ENCODE measurements around the gene POMGNT2. TPM values are rescaled to one million over a fixed set of nuclear protein-coding genes. Genes with fewer than 3 reads are reported as not detected.

POMGNT2 gene
- polyA plus RNA-seq, 1 donor (not counting 4 experiments of a cell fraction or from before 2014, with no cell fraction given): 6.0 TPM

DNA sequence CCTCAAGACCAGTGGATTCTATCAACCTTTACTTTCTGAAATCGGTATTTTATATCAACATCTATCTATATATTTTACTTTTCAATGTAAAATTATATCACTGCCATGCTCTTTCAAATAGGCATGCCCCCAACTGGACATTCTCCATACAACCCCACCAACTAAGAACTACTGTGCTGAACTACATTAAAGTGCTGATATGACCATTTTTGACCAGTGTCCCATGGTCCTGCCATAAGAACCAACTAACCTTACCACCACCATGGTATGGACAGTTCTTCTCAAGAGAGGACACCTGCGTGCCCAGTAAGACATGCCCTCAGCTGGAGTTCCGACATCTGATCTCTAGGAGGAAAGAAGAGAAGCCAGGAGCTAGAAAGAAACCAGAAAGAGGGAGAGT lies 15.6 kb downstream of the POMGNT2 start:
- Histone ChIP-seq H3K9me3 (ENCODE audit: control insufficient read depth, low read depth, low read length) (no peaks in the 10 kb centered on the region), H3K27me3 (ENCODE audit: control insufficient read depth, extremely low read depth, insufficient read depth, low read length) (no peaks in the 10 kb centered on the region), H3K79me2 (ENCODE audit: control insufficient read depth, insufficient read depth, low read length) (no peaks in the 10 kb centered on the region), H3K9ac (ENCODE audit: control insufficient read depth, extremely low read depth, insufficient read depth, low read length) (no peak overlapping the region), H3K36me3 (ENCODE audit: control insufficient read depth in 2 of 2, extremely low read depth in 1 of 2, insufficient read depth in 2 of 2, low read length in 2 of 2) (no peaks in the 10 kb centered on the region), H3K4me2 (ENCODE audit: control insufficient read depth, extremely low read depth, insufficient read depth, low read depth, low read length) (no peak overlapping the region), H3K4me1 (ENCODE audit: control insufficient read depth, extremely low read depth, insufficient read depth, low read length) (no peaks in the 10 kb centered on the region), H3K27ac (ENCODE audit: control insufficient read depth, insufficient read depth, low read length) (no peak overlapping the region), H3K9me1 (ENCODE audit: control insufficient read depth, extremely low read depth, insufficient read depth, low read length) (no peaks in the 10 kb centered on the region), H3K4me3 (ENCODE audit: control insufficient read depth in 2 of 3, extremely low read depth in 1 of 3, insufficient read depth in 2 of 3, low read depth in 1 of 3, low read length in 3 of 3) (no peak overlapping the region), H2AFZ (ENCODE audit: control insufficient read depth, low read length) (no peak overlapping the region), H4K20me1 (ENCODE audit: control insufficient read depth, extremely low read depth, insufficient read depth, low read length) (no peaks in the 10 kb centered on the region)
- TF ChIP-seq, protein P1, sequence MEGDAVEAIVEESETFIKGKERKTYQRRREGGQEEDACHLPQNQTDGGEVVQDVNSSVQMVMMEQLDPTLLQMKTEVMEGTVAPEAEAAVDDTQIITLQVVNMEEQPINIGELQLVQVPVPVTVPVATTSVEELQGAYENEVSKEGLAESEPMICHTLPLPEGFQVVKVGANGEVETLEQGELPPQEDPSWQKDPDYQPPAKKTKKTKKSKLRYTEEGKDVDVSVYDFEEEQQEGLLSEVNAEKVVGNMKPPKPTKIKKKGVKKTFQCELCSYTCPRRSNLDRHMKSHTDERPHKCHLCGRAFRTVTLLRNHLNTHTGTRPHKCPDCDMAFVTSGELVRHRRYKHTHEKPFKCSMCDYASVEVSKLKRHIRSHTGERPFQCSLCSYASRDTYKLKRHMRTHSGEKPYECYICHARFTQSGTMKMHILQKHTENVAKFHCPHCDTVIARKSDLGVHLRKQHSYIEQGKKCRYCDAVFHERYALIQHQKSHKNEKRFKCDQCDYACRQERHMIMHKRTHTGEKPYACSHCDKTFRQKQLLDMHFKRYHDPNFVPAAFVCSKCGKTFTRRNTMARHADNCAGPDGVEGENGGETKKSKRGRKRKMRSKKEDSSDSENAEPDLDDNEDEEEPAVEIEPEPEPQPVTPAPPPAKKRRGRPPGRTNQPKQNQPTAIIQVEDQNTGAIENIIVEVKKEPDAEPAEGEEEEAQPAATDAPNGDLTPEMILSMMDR (optimal IDR thresholded peaks at IDR 0.05 in 1 of 3, IDR thresholded peaks at IDR 0.05 in 1 of 3, conservative IDR thresholded peaks at IDR 0.05 in 1 of 3; ENCODE audit: extremely low read depth in 1 of 3, insufficient read depth in 2 of 3, low read length in 3 of 3): no peak
- TF ChIP-seq EZH2 (IDR thresholded peaks at IDR 0.05; ENCODE audit: low read length): no peak
- DNase-seq (ENCODE audit: low read depth, low spot score) (no peak), FAIRE-seq (no peak)
- dilution Hi-C loops (cut with MboI; ENCODE audit: extremely low pct_ligation_motif_present, low sequenced_read_pairs): no loop called here

DNA sequence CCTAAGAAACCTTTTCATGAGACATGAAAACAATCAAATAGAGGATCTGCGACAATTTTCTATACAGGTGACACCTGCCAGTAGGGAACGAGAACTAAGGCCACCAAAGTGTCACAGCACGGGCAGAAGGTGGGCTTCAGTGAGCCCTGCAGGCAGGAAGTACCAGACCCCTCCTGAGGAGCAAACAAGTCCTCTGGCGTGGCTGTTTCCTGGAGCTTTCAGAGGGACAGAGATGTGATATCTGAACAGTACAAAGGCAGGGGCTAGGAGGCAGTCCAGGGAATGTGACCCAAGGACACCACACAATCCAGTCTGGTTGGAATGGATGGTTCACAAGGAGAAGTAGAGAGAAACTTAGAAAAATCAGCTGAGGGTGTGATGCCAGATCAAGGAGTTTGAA lies 16.8 kb downstream of the POMGNT2 start:
- Histone ChIP-seq H3K9me3 (ENCODE audit: control insufficient read depth, low read depth, low read length) (no peaks in the 10 kb centered on the region), H3K27ac (ENCODE audit: control insufficient read depth, insufficient read depth, low read length) (no peak overlapping the region), H3K4me1 (ENCODE audit: control insufficient read depth, extremely low read depth, insufficient read depth, low read length) (no peaks in the 10 kb centered on the region), H3K4me3 (ENCODE audit: control insufficient read depth in 2 of 3, extremely low read depth in 1 of 3, insufficient read depth in 2 of 3, low read depth in 1 of 3, low read length in 3 of 3) (no peak overlapping the region), H3K9me1 (ENCODE audit: control insufficient read depth, extremely low read depth, insufficient read depth, low read length) (no peaks in the 10 kb centered on the region), H3K4me2 (ENCODE audit: control insufficient read depth, extremely low read depth, insufficient read depth, low read depth, low read length) (no peak overlapping the region), H3K79me2 (ENCODE audit: control insufficient read depth, insufficient read depth, low read length) (no peaks in the 10 kb centered on the region), H3K36me3 (ENCODE audit: control insufficient read depth in 2 of 2, extremely low read depth in 1 of 2, insufficient read depth in 2 of 2, low read length in 2 of 2) (no peaks in the 10 kb centered on the region), H3K27me3 (ENCODE audit: control insufficient read depth, extremely low read depth, insufficient read depth, low read length) (no peaks in the 10 kb centered on the region), H4K20me1 (ENCODE audit: control insufficient read depth, extremely low read depth, insufficient read depth, low read length) (no peaks in the 10 kb centered on the region), H3K9ac (ENCODE audit: control insufficient read depth, extremely low read depth, insufficient read depth, low read length) (no peak overlapping the region), H2AFZ (ENCODE audit: control insufficient read depth, low read length) (no peak overlapping the region)
- dilution Hi-C loops (cut with MboI; ENCODE audit: extremely low pct_ligation_motif_present, low sequenced_read_pairs): no loop called here
- TF ChIP-seq EZH2 (IDR thresholded peaks at IDR 0.05; ENCODE audit: low read length): no peak
- TF ChIP-seq, protein P1 (optimal IDR thresholded peaks at IDR 0.05 in 1 of 3, IDR thresholded peaks at IDR 0.05 in 1 of 3, conservative IDR thresholded peaks at IDR 0.05 in 1 of 3; ENCODE audit: extremely low read depth in 1 of 3, insufficient read depth in 2 of 3, low read length in 3 of 3): no peak
- DNase-seq (ENCODE audit: low read depth, low spot score) (no peak), FAIRE-seq (no peak)
